ENCODE data around the gene PCCA. TPM values are rescaled to one million over a fixed set of nuclear protein-coding genes. Genes with fewer than 3 reads are reported as not detected.
"Not testable (repeated sequence)": the region's sequence is repeated elsewhere in the genome, so short reads cannot be mapped to it uniquely, and the experiment has no call there.

The PCCA gene
- total RNA-seq, 1 donor from 2014 or later, result 3.6 TPM

GRCh38 chr13:100098445-100099116 lies 9.7 kb downstream of the PCCA start:
- TF ChIP-seq CTCF (IDR thresholded peaks at IDR 0.05), result no peak
- intact Hi-C loops (cut with DNase I), result no loop called here

GRCh38 chr13:100099117-100099445 lies 10.2 kb downstream of the PCCA start:
- H3K4me3 ChIP-seq; DNase-seq (ENCODE audit: low spot score in 2 of 2); H3K36me3 ChIP-seq; H3K27me3 ChIP-seq; H3K4me1 ChIP-seq; intact Hi-C loops (cut with DNase I); H3K27ac ChIP-seq; H3K9me3 ChIP-seq: not testable (repeated sequence)

More at GRCh38 chr13:100098445-100099116, 9.7 kb downstream of the PCCA start:
- no peak for DNase-seq (ENCODE audit: low spot score in 2 of 2)
- Histone ChIP-seq H3K36me3 (no peaks in the 10 kb centered on the region), H3K9me3 (no peaks in the 10 kb centered on the region), H3K4me3 (no peak overlapping the region), H3K27ac (no peak overlapping the region), H3K4me1 (peaks cover 0 to 6% of the 10 kb centered on the region in 2 donors), H3K27me3 (no peaks in the 10 kb centered on the region)

DNA sequence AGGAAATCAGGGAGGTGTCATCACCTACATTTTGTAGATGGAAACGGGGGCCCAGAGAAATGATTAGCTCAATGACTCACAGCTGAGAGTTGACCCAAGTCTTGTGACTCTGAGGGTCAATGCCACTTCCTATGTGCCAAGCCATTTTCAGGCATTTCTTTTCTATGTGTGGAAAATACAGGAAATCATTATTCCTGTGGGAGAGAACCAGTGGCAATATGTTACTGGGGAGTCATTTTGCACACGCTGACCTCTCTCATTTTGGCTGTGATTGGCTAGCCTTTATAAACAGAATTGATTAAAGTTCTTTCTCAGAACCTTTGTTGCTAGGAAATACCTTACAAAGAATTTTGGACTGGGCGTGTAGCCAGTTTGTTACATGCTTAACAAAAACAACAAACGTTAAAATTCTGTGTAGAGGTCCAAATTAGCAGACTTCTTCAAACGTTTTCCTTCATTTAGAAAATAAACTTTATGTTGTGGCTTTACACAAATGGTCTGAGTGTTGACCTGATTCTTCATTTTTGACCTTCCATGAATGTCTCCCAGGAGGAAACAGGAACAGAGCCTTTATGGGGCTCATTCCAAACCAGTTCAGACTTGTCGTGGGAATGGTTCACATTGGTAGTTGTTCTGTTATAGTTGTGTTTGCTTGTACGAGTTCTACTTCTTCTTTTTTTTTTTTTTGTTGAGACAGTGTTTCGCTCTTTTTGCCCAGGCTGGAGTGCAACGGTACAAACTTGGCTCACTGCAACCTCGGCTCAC lies 11.4 kb downstream of the PCCA start:
- no peak for TF ChIP-seq CTCF (IDR thresholded peaks at IDR 0.05)
- Histone ChIP-seq H3K4me3 (no peak overlapping the region), H3K9me3 (no peaks in the 10 kb centered on the region), H3K27me3 (no peaks in the 10 kb centered on the region), H3K36me3 (peaks cover 0 to 2% of the 10 kb centered on the region in 2 donors), H3K4me1 (peaks cover 0 to 6% of the 10 kb centered on the region in 2 donors), H3K27ac (peak overlapping the region in 1 of 2 donors; percentile 13)
- no peak for DNase-seq (ENCODE audit: low spot score in 2 of 2)
- intact Hi-C loops (cut with DNase I), result no loop called here

DNA sequence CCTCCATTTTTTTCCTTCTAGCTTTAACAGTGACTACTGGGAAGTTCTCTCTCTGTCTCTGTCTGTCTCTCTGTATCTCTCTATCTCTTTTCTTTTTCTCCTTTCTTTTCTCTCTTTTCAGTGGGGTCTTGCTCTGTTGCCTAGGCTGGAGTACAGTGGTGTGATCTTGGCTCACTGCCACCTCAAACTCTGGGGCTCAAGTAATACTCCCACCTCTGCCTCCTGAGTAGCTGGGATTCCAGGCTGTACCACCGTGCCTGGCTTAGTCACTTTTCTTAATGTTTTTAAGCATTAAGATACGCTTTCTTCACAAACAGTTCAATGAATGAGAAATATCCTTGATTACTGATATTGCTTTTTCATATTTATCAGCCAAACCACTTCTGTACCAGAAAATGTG lies 13.1 kb downstream of the PCCA start:
- H3K9me3 ChIP-seq, result no peaks in the 10 kb centered on the region
- no peak overlapping the region for H3K27ac ChIP-seq
- peaks cover 0 to 2% of the 10 kb centered on the region in 2 donors for H3K36me3 ChIP-seq
- intact Hi-C loops (cut with DNase I), result no loop called here
- no peak for DNase-seq (ENCODE audit: low spot score in 2 of 2)
- peaks cover 0 to 6% of the 10 kb centered on the region in 2 donors for H3K4me1 ChIP-seq
- H3K4me3 ChIP-seq, result no peak overlapping the region
- no peak for TF ChIP-seq CTCF (IDR thresholded peaks at IDR 0.05)
- no peaks in the 10 kb centered on the region for H3K27me3 ChIP-seq

GRCh38 chr13:100106005-100106404 lies 17.1 kb downstream of the PCCA start:
- TF ChIP-seq CTCF (IDR thresholded peaks at IDR 0.05), result no peak
- Histone ChIP-seq H3K27me3 (no peaks in the 10 kb centered on the region), H3K4me1 (no peaks in the 10 kb centered on the region), H3K36me3 (peaks cover 0 to 2% of the 10 kb centered on the region in 2 donors), H3K4me3 (no peak overlapping the region), H3K27ac (no peak overlapping the region), H3K9me3 (no peaks in the 10 kb centered on the region)
- no peak for DNase-seq (ENCODE audit: low spot score in 2 of 2)
- intact Hi-C loops (cut with DNase I), result no loop called here

DNA sequence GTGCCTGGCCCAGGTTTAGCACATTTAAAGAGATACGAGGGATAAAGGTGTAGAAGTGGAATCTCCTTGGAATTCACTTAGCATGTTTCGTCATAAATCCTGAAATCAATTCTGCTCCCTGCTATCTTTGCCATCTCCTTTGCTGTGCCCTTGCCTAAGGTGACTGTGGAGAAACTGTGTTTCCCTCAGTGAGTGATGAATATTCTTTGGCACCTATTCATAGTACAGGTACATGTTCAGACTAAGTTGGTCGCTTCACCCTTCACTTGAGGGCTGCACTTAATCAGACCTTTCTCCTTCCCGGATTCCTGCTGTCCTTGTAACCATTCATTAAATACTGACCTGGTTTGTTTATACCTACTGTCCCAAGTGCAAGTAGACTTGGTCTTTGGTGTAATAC lies 17.8 kb downstream of the PCCA start:
- Histone ChIP-seq H3K4me1 (no peaks in the 10 kb centered on the region), H3K4me3 (no peak overlapping the region), H3K27me3 (no peaks in the 10 kb centered on the region), H3K36me3 (peaks cover 0 to 3% of the 10 kb centered on the region in 2 donors), H3K27ac (no peak overlapping the region), H3K9me3 (no peaks in the 10 kb centered on the region)
- intact Hi-C loops (cut with DNase I), result no loop called here
- no peak for DNase-seq (ENCODE audit: low spot score in 2 of 2)
- no peak for TF ChIP-seq CTCF (IDR thresholded peaks at IDR 0.05)
